HepG2 (cell line): Measurements from ENCODE around the gene NRSN2. TPM values are rescaled to one million over a fixed set of nuclear protein-coding genes. Genes with fewer than 3 reads are reported as not detected.

Source experiments
- JARID2 ChIP-seq: sonication (generic); formaldehyde crosslinking; IDR thresholded peaks from 2 replicates; pipeline ENCODE4 v1.8.1; 2023; ENCODE audit warnings: missing genetic modification reagents, inconsistent platforms; ENCODE audit not compliant: insufficient replicate concordance
- MBNL3 ChIP-seq: fragments of 250-450 bp; sonication (Bioruptor Pico); conservative IDR thresholded peaks from 2 replicates; pipeline ENCODE4 v1.8.0; 2022; ENCODE audit warnings: mild to moderate bottlenecking, inconsistent platforms
- MED13 ChIP-seq: sonication (generic); formaldehyde crosslinking; IDR thresholded peaks from 2 replicates; pipeline ENCODE4 v1.5.0; 2020; ENCODE audit warnings: missing genetic modification reagents
- MXD1 ChIP-seq: sonication (generic); formaldehyde crosslinking; IDR thresholded peaks from 2 replicates; pipeline ENCODE4 v1.4.0; 2020; ENCODE audit warnings: mild to moderate bottlenecking, missing genetic modification reagents
- MXD3 ChIP-seq: IDR thresholded peaks from 2 replicates; pipeline ENCODE4 v1.6.1; 2016; ENCODE audit warnings: mild to moderate bottlenecking, missing biosample characterization, missing genetic modification reagents
- SNAPC5 ChIP-seq: sonication (generic); formaldehyde crosslinking; IDR thresholded peaks from 2 replicates; pipeline ENCODE4 v1.8.1; 2023; ENCODE audit warnings: mild to moderate bottlenecking, missing genetic modification reagents, borderline replicate concordance
- TIGD3 ChIP-seq: sonication (generic); formaldehyde crosslinking; IDR thresholded peaks from 2 replicates; pipeline ENCODE4 v1.5.1; 2020; ENCODE audit warnings: mild to moderate bottlenecking, missing genetic modification reagents, borderline replicate concordance
- TOE1 ChIP-seq: sonication (generic); formaldehyde crosslinking; IDR thresholded peaks from 2 replicates; pipeline ENCODE4 v1.4.0; 2020; ENCODE audit warnings: mild to moderate bottlenecking, missing genetic modification reagents
- ZBTB8A ChIP-seq: sonication (generic); formaldehyde crosslinking; IDR thresholded peaks from 2 replicates; pipeline ENCODE4 v1.4.0; 2020; ENCODE audit warnings: mild to moderate bottlenecking, low read depth, missing genetic modification reagents, borderline replicate concordance
- ZNF138 ChIP-seq: sonication (generic); formaldehyde crosslinking; IDR thresholded peaks from 2 replicates; pipeline ENCODE4 v1.5.0; 2020; ENCODE audit warnings: mild to moderate bottlenecking, low read depth, missing genetic modification reagents
- ZNF280B ChIP-seq: sonication (generic); formaldehyde crosslinking; IDR thresholded peaks from 2 replicates; pipeline ENCODE4 v1.5.0; 2020; ENCODE audit warnings: missing genetic modification reagents, mild to moderate bottlenecking, borderline replicate concordance
- ZNF383 ChIP-seq: sonication (generic); formaldehyde crosslinking; IDR thresholded peaks from 2 replicates; pipeline ENCODE4 v1.4.0; 2020; ENCODE audit warnings: missing genetic modification reagents, mild to moderate bottlenecking, borderline replicate concordance
- ZNF580 ChIP-seq: IDR thresholded peaks from 2 replicates; pipeline ENCODE4 v1.6.1; 2016; ENCODE audit warnings: low read depth, borderline replicate concordance
- ZNF670 ChIP-seq: sonication (generic); formaldehyde crosslinking; IDR thresholded peaks from 2 replicates; pipeline ENCODE4 v1.8.0; 2022; ENCODE audit warnings: mild to moderate bottlenecking, missing genetic modification reagents, borderline replicate concordance
- ZNF687 ChIP-seq: sonication (generic); formaldehyde crosslinking; IDR thresholded peaks from 2 replicates; pipeline ENCODE4 v1.5.1; 2020; ENCODE audit warnings: mild to moderate bottlenecking, missing genetic modification reagents, moderate library complexity
- ZNF878 ChIP-seq: sonication (generic); formaldehyde crosslinking; IDR thresholded peaks from 2 replicates; pipeline ENCODE4 v1.8.1; 2023; ENCODE audit warnings: mild to moderate bottlenecking, missing genetic modification reagents, moderate library complexity
- polyA plus RNA-seq, 8 experiments: library from polyadenylated mRNA; depleted of rRNA in 3 of 8; stranded (reverse) in 7 of 8; unstranded in 1 of 8; fragments of >200 nt; fragmentation: Illumina TruSeq in 4 of 8; extraction: Trizol in 4 of 8; gene quantifications; 2 replicates each; pipeline versions ENCODE4 v1.2.1 to v1.2.3, GENCODE V29; 2011 to 2016; ENCODE audit warnings: low read depth in 4 of 8, missing spikeins in 1 of 8, mixed read lengths in 1 of 8; ENCODE audit not compliant: insufficient read depth in 1 of 8
- total RNA-seq, 5 experiments: library from RNA; depleted of rRNA; stranded (reverse); fragments of >200 nt; fragmentation: Illumina TruSeq; extraction: Trizol; gene quantifications; 2 replicates each; pipeline ENCODE4 v1.2.3, GENCODE V29; 2016; ENCODE audit warnings: low read depth in 1 of 5

NRSN2 gene
- total and polyA plus RNA-seq, 2 of the 13 experiments (the other 11 are each of a cell fraction or from before 2014, with no cell fraction given) = 32.3 to 49.4 TPM

GRCh38 chr20:324177-325044 is 22.5 kb upstream of the NRSN2 start (continued):
- TF ChIP-seq TIGD3 (peak; percentile 62; the same call in 1 of the 2 replicates), ZNF687 (peak; percentile 98), TOE1 (peak; percentile 81; the same call in 1 of the 2 replicates), MXD3 (CRISPR knock-in tag) (peak; percentile 100), SNAPC5 (CRISPR knock-in tag) (no peak), ZNF878 (CRISPR knock-in tag) (peak; percentile 41; the same call in 1 of the 2 replicates), ZBTB8A (CRISPR knock-in tag) (peak; percentile 99), ZNF280B (CRISPR knock-in tag) (peak; percentile 99), ZNF383 (peak; percentile 88; the same call in 1 of the 2 replicates), MED13 (CRISPR knock-in tag) (peak; percentile 91), ZNF670 (CRISPR knock-in tag) (peak; percentile 94; the same call in 1 of the 2 replicates), JARID2 (CRISPR knock-in tag) (peak; percentile 32), ZNF580 (CRISPR knock-in tag) (peak; percentile 93; the same call in 1 of the 2 replicates), MBNL3 (no peak; the same call in 1 of the 2 replicates), ZNF138 (CRISPR knock-in tag) (peak; percentile 88), MXD1 (peak; percentile 97)
